Fibroblast of the aortic adventitia (primary cell): ENCODE data around the gene MS4A8. TPM values are rescaled to one million over a fixed set of nuclear protein-coding genes. Genes with fewer than 3 reads are reported as not detected.
"Not testable (repeated sequence)": the region's sequence is repeated elsewhere in the genome, so short reads cannot be mapped to it uniquely, and the experiment has no call there.

ENCODE experiments used
- DNase-seq: peaks from one replicate; pipeline ENCODE4 v3.0.0-alpha.2; 2010; ENCODE audit warnings: low read depth
- H3K4me3 ChIP-seq: 2 replicates; pipeline ENCODE4 v1.5.1; 2011; ENCODE audit warnings: low read depth, mild to moderate bottlenecking, control low read depth, low read length, moderate library complexity
- total RNA-seq: library from RNA; depleted of rRNA; stranded (reverse); fragments of >200 nt; gene quantifications from 2 replicates; pipeline ENCODE4 v1.2.3, GENCODE V29; 2012; ENCODE audit warnings: low replicate concordance
- TF ChIP-seq, protein P1 (sequence below): IDR thresholded peaks from 2 replicates; pipeline ENCODE4 v1.5.1; 2011; ENCODE audit warnings: mild to moderate bottlenecking, low read length, control low read depth, inconsistent platforms; ENCODE audit not compliant: insufficient read depth

Gene MS4A8
- total RNA-seq, 1 donor, result not detected

DNA sequence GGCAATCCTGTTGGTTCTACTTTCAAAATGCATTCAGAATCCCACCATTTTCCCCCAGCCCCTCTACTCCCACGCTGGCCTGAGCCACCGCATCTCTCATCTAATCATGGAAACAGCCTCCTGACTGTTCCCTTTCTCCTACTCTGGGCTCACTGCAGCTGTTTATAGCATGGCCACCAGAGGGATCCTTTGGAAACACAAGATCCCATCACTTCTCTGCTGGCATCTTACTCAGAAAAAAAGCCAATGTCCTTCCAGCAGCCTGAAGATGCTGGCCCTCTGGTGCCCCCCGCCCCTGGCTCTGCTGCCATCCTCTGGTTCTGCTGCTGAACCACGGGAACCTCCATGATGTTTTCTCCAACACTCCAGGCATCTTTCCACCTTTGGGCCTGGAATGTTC, 11.1 kb downstream of the MS4A8 start:
- TF ChIP-seq, protein P1, sequence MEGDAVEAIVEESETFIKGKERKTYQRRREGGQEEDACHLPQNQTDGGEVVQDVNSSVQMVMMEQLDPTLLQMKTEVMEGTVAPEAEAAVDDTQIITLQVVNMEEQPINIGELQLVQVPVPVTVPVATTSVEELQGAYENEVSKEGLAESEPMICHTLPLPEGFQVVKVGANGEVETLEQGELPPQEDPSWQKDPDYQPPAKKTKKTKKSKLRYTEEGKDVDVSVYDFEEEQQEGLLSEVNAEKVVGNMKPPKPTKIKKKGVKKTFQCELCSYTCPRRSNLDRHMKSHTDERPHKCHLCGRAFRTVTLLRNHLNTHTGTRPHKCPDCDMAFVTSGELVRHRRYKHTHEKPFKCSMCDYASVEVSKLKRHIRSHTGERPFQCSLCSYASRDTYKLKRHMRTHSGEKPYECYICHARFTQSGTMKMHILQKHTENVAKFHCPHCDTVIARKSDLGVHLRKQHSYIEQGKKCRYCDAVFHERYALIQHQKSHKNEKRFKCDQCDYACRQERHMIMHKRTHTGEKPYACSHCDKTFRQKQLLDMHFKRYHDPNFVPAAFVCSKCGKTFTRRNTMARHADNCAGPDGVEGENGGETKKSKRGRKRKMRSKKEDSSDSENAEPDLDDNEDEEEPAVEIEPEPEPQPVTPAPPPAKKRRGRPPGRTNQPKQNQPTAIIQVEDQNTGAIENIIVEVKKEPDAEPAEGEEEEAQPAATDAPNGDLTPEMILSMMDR, result no peak
- DNase-seq, result no peak
- no peak overlapping the region for H3K4me3 ChIP-seq

DNA sequence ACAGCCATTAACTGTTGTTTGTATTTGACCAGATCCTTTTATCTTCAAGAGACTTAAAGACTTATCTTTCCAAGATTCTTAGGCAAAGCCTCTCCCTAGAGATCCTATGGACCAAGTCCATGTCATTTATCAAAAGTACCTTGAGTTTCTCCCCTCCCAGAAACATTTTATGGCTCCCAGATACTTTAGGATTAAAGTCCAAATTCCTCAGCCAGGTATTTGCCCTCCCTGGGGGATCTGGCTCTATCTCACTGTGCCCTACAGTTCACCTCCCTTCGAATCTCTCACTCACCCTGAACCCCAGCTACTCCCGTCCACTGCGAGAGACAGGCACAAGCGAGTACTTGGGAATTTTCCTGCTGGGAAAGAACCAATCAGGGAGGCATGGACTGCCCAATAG, 11.9 kb downstream of the MS4A8 start:
- TF ChIP-seq, protein P1, result no peak
- no peak for DNase-seq
- H3K4me3 ChIP-seq, result no peak overlapping the region

DNA sequence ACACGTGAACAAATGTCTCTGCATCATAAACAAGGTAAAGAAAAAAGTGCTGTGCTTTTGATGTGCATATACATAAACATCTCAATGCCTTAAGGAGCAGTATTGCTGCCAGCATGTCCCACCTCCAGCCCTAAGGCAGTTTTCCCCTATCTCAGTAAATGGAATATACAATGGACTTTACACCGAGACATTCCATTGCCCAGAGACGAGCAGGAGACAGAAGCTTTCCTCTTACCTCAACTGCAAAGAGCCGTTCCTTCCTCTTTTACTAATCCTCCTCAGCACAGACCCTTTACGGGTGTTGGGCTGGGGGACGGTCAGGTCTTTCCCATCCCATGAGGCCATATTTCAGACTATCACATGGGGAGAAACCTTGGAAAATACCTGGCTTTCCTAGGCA, 14.0 kb downstream of the MS4A8 start:
- H3K4me3 ChIP-seq, DNase-seq: not testable (repeated sequence)

DNA sequence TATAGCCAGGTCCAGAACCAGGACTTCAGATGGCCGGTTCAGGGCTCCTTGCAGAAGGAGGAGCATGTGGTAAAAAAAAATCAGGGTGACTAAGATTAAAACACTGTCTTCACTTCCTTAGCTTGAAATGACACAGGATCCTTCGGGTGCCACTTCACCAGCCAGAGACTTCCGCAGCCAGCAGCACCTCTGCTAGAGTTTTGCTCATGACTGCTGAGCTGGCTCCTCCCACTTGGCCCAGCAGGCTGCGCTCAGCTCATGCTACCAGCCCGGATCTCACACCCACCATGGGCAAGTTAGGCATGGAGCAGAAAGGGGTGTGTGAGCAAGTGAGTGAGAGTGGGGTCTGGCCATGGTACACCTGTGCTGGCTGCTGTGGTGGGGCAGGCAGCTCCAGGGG, 18.5 kb downstream of the MS4A8 start:
- no peak for DNase-seq
- no peak overlapping the region for H3K4me3 ChIP-seq
- TF ChIP-seq, protein P1, result no peak

DNA sequence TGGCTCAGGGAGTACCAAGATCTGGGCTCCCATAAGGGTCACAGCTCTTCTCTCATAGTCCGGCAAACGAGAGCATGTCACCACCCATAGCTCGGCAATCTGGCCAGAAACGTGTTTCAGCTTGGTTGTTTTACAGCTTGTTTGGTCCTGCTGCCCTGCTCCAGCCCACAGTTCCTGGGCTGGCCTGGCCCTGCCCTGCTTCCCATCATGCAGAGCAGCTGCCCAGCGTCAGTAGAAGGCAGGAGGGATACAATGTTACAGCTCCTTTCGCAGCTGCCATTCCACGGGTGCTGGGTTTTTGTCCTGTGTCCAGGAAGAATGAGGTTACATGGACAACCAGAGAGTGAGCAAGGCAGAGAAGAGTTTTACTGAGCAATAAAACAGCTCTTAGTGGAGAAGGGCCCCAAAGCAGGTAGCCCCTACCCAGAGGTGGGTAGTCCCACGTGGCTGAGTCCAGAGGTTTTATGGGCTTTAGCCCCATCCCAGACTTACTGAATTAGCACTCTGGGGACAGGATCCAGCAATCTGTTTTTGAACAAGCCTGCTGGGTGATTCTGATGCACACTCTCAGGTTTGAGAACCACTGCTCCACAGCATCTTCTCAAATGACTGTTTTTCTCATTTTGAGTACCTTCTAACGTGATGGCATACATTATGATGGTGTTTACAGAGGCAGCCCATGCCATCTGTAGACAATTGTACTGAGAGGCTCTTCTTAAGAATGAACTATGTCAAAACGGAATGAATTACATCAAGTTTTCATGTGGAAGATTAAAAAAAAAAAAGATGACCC, 19.3 kb downstream of the MS4A8 start:
- TF ChIP-seq, protein P1, result no peak
- DNase-seq, result no peak
- no peak overlapping the region for H3K4me3 ChIP-seq

DNA sequence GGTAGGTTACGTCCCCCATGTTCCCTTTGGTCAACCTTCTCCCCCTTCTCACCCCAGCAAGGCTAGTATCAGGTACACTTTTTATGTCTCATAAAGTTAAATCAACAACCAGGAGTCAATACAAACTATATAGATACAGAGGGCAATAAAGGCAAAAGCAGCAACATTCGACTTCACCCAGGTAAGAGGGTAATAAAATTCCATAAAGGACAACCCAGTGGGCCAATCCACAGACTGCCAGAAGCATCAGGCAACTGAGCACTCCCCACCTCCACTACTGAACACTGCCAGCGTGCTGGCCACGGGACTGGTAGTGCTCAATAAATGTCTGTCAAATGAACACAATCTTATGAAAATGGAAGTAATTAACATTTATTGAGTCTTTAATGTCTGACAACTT, 20.0 kb downstream of the MS4A8 start:
- TF ChIP-seq, protein P1, result no peak
- DNase-seq, result no peak

DNA sequence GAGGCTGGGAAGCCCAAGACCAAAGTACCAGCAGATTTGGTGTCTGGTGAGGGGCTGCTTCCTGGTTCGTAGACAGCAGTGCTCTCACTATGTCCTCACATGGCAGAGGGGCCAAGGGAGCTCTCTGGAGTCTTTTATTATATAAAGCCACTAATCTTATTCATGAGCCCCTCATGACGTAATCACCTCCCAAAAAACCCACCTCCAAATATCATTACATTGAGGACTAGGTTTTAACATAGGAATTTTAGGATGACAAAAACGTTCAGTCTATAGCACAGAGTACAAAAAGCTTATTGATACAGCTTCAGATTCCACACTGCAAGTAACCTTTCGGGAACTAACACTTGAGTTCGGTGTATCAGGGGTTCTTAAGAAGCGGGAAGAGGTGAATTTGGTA, 21.0 kb downstream of the MS4A8 start:
- TF ChIP-seq, protein P1, result no peak
- DNase-seq, result no peak
- H3K4me3 ChIP-seq, result no peak overlapping the region

More for the DNA sequence above, 20.0 kb downstream of the MS4A8 start:
- no peak overlapping the region for H3K4me3 ChIP-seq
